Measurements from ENCODE around the gene MPV17L.

DNA sequence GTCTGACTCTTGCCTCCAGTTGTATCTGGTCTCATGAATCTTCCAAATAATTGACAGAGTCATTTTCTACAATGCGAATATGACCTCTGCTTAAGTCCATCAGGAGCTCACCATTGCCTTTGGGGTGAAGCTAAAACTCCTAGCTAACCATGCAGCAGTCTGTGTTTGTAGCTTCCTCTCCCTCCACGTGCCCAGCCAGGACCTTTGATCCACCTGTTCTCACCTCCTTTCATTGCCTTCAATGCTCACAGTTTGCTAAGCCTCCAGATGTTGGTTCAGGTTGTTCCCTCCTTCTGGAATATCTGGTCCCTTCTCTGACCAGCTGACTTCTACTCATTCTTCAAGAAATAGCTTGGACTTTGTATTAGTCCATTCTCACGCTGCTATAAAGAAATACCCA, 61.8 kb downstream of the MPV17L start:
- TF ChIP-seq POLR2A (IDR thresholded peaks at IDR 0.05; ENCODE audit: low read length) (no peak), RAD21 (conservative IDR thresholded peaks at IDR 0.05 in 1 of 2, IDR thresholded peaks at IDR 0.05 in 1 of 2) (no peak), CEBPB (IDR thresholded peaks at IDR 0.05) (no peak), SMC3 (IDR thresholded peaks at IDR 0.05) (no peak)
- TF ChIP-seq, protein P1, sequence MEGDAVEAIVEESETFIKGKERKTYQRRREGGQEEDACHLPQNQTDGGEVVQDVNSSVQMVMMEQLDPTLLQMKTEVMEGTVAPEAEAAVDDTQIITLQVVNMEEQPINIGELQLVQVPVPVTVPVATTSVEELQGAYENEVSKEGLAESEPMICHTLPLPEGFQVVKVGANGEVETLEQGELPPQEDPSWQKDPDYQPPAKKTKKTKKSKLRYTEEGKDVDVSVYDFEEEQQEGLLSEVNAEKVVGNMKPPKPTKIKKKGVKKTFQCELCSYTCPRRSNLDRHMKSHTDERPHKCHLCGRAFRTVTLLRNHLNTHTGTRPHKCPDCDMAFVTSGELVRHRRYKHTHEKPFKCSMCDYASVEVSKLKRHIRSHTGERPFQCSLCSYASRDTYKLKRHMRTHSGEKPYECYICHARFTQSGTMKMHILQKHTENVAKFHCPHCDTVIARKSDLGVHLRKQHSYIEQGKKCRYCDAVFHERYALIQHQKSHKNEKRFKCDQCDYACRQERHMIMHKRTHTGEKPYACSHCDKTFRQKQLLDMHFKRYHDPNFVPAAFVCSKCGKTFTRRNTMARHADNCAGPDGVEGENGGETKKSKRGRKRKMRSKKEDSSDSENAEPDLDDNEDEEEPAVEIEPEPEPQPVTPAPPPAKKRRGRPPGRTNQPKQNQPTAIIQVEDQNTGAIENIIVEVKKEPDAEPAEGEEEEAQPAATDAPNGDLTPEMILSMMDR (IDR thresholded peaks at IDR 0.05): no peak
- TF ChIP-seq, protein P2, sequence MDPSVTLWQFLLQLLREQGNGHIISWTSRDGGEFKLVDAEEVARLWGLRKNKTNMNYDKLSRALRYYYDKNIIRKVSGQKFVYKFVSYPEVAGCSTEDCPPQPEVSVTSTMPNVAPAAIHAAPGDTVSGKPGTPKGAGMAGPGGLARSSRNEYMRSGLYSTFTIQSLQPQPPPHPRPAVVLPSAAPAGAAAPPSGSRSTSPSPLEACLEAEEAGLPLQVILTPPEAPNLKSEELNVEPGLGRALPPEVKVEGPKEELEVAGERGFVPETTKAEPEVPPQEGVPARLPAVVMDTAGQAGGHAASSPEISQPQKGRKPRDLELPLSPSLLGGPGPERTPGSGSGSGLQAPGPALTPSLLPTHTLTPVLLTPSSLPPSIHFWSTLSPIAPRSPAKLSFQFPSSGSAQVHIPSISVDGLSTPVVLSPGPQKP (IDR thresholded peaks at IDR 0.05; ENCODE audit: low read depth, low read length): no peak

Measured in A549 (cell line).